ENCODE data around the gene CDH12.

- no peak for TF ChIP-seq CTCF (IDR thresholded peaks at IDR 0.05; ENCODE audit: low read depth, low read length, missing input control)
- no peak for TF ChIP-seq TAF1 (conservative IDR thresholded peaks at IDR 0.05)
- no peak for TF ChIP-seq SP1 (IDR thresholded peaks at IDR 0.05)
- no peak for TF ChIP-seq EGR1 (IDR thresholded peaks at IDR 0.05; ENCODE audit: low read depth in 2 of 2)
- TF ChIP-seq REST (IDR thresholded peaks at IDR 0.05): no peak
- no peak for TF ChIP-seq YY1 (IDR thresholded peaks at IDR 0.05)
- TF ChIP-seq GABPA (IDR thresholded peaks at IDR 0.05 in 1 of 2, conservative IDR thresholded peaks at IDR 0.05 in 1 of 2): no peak
- TF ChIP-seq ATF3 (IDR thresholded peaks at IDR 0.05): no peak
- TF ChIP-seq HNF4G (IDR thresholded peaks at IDR 0.05): no peak
- no peak for TF ChIP-seq RAD21 (IDR thresholded peaks at IDR 0.05)
- TF ChIP-seq MAX (IDR thresholded peaks at IDR 0.05): no peak
Observed at GRCh38 chr5:21823588-21823987, 1029.6 kb downstream of the CDH12 start.
